GM19240 (cell line): ENCODE measurements around the gene ZSWIM8.
"Not testable (repeated sequence)": the region's sequence is repeated elsewhere in the genome, so short reads cannot be mapped to it uniquely, and the experiment has no call there.

Experiments used
- DNase-seq: peaks from one replicate; pipeline ENCODE4 v3.0.0; 2011; ENCODE audit warnings: low spot score; ENCODE audit not compliant: insufficient read length

Gene ZSWIM8

GRCh38 chr10:73814896-73815718 is 29.7 kb downstream of the ZSWIM8 start:
- DNase-seq, result no peak

DNA sequence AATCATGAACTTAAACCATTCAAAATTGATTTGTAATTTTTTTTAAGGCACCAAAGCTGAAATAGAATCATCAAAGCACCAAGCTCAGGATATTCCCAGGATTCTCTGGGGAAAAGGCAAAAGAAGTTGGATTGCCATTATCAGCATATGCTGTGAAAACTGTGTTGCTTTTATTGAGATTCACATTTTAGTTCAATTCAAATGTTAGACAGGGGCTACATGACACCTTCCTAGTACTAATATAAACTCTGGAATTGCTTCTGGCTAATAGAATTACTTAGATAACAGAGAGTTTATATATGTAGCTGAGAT is 30.3 kb downstream of the ZSWIM8 start:
- DNase-seq, result no peak

DNA sequence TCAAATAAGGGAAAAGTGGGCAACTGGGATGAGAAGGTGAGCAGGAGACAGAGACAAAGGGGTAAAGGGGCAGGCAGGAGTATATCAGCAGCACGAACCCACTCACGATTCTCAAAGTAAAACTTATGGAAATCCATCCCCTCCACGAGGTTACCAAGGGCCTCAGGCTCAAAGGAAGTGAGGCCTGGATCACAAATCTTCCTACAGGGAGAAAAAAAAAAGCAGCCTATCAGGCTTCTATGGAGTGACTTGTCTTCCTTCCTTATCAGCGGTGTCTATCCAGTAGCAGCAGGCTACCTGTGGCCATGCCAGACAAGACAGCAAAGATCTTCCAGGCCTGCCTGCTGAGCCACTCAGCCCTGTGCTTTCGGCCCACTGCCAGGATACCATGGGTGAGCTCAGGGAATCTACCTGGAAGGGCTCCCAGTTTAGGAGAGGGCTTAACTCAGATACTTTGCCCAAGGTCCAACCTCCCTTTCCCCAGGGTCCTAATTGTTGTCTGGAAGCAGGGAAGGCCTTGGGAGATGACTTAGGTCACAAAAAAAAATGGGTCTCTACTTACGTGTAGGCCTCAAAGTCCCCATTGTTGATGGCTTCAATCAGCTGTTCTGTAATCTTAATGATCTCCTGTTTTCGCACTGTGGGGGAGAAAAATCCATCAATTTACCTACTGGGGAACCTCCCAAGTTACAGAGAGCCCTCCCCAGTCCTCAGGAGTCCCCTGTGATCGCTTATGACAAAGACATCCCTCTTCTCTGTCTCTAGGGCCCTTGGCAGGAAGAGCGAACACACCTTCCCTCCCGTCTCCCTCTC is 31.7 kb downstream of the ZSWIM8 start:
- no peak for DNase-seq

DNA sequence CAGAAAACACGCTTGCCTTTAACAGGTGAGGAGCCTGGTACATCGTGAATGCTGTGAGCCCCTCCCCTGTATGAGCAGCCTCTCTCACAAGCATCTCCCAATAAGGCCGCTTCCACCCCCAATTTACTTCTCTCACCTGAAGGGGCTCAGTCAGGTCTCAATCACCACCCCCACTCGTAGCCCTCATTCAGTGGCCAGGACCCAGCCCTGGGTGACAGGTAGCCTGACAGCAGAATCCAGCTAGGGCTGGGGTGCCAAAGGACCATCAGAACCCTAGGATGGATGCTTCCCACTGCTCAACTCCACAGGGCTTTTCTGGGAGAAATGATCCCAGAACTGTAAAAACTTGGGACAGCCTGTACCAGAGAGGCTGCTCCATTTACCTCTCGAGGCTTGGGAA is 32.4 kb downstream of the ZSWIM8 start:
- no peak for DNase-seq

DNA sequence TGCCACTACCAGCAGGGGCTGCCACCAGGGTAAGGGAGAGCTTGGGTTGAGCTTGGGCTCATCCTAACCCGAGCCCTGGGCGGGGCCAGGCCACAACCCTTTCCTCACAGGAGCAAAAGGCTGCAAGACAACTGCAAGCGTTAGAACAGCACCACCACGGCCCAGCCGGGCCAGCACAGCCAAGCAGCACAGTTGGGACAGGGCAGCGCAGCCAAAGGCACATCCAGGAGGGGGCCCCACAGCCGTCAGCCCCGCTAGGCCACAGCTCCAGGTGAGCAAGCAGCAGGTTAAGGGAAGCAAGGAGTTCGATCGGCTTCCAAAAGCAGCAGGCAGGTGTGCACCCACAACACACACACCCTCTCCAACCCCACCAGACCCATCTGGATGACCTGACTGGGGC is 33.0 kb downstream of the ZSWIM8 start:
- no peak for DNase-seq

DNA sequence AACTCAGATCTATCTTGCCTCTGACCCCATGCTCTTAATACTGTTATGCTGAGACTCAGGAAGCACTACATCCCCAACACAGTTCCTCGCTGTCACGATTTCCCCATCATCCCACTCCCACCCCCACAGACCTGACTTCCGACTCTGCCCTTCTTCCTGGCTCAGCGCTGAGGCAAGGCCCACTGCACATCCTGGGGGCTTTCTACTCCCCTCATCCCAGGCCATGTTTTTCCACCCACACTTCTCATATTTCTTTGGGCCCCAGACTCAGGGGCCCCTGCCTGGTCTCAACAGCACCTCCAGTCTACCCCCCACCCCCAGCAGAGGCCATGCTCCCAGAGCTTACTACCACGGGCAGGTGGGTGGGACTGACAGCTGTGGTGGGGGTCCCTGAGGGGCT is 33.7 kb downstream of the ZSWIM8 start:
- no peak for DNase-seq

- DNase-seq, result no peak
Measured at GRCh38 chr10:73819513-73820093, 34.2 kb downstream of the ZSWIM8 start.

DNA sequence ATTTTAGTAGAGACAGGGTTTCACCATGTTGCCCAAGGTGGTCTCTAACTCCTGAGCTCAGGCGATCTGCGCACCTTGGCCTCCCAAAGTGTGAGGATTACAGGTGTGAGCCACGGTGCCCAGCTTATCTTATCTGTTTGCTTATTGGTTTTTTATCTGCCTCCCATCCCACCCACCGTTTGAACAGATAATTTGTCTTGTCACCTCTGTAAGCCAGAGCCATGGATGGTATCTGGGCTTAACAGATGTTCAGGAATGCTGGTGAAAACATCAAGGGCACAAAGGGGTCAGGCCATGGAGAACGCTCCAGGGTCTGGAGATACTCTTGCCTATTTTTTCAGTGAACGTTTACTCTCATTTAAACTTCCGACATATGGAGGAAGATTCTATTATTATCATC is 38.0 kb downstream of the ZSWIM8 start:
- DNase-seq, result no peak

DNA sequence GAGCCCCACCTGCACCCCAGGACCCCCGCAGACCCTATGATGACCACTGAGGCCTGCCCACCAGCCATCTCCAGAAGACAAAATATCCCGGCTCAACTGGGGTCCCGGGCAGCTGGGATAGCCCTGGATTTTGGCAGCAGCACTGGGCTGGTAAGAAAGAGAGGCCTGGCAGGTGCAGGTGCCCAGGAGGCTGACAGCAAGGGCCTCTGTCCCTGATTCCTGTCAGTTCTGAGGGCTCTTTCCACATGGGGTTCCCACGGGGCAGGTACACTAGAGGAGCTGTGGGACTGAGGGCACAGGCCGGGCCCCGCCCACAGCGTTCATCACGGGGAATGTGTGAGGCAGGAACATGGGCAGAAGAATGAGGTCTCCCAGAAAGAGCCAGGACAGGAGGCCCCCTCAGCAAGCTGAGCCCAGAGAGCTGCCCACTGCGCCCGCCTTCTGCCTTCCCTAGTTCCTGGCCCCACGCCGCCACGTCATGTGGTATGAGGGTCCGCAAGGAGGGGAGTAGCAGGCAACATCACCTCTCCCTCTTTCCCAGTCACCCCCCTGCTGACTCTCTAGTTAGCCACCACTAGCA is 38.8 kb downstream of the ZSWIM8 start:
- DNase-seq, result no peak

DNA sequence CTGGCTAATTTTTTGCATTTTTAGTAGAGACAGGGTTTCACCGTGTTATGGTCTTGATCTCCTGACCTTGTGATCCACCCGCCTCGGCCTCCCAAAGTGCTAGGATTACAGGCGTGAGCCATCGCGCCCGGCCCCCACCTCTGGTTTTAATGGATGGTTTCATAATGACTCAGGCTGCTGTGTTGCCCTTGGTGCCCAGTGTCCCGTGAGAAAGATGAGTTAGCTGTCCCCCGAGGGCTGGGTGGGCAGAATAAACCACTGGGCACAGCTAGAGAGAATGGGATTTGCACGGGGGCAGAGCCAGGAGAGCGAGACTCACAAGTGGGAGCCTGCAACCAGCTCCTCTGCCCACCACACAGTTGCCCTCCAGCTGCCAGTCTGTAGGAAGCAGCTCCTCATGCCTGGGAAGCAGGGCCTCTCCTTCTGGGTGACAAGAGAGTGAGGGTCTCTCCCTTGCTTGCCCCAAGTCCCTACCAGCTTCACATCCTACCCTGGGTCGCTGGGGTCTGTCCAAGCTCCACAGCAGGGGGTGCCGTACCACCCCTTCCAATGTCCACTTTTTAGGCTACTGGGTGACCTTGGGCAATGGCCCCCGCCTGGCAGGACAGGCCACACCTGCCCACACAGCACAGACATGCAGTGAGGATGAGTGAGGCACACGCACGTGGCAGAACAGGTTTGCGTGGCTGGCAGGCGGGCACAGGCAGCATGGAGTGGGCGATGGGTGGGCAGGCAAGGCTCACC is 42.1 kb downstream of the ZSWIM8 start:
- DNase-seq, result no peak

DNA sequence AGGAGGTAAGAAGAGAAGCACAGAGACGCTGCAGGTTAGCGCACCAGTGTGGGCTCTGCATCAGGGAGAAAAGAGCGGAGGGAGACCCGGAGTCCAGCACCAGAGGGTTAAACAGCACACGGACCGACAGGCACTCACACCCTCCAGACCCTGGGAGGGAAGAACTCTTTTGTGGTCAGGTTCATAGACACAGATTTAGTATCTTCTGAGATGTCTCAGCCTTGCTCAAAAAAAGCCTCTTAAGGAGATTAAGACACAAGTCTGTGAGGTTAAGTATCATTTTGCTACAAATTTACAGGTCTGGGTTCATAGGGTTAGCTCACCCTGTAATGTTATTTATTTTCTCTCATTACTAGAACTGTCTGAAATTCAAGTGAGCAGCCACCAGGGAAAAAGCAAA is 42.8 kb downstream of the ZSWIM8 start:
- no peak for DNase-seq

GRCh38 chr10:73829090-73829489 is 43.7 kb downstream of the ZSWIM8 start:
- not testable (repeated sequence) for DNase-seq

- no peak for DNase-seq
Measured at GRCh38 chr10:73836427-73836980, 51.1 kb downstream of the ZSWIM8 start.

- no peak for DNase-seq
Measured at GRCh38 chr10:73837072-73837471, 51.7 kb downstream of the ZSWIM8 start.

DNA sequence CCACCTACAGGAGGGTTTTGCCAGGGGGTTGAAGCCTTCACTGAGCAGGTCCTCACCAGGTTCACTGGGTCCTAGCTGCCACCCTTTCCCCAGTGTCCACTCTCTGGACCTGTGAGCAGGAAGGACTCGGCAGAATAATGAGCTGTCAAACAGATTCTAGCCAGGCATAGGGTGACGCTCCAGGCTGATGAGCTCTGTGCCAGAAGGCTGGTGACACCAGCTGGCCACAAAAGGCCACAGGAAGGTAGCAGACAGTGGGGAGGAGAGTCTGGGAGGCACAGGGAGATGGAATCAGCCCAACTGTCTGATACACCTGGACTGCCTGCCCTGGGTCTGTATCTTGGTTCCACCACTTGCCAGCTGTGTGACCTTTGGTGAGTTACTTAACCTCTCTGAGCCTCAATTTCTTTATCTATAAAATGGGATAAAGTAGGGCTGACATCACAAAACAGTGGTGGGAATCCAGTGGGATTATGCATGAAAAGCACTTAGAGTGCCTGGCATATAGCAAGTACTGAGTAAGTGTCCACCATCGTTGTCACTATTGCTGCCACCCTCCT is 52.7 kb downstream of the ZSWIM8 start:
- no peak for DNase-seq

GRCh38 chr10:73838827-73839226 is 53.4 kb downstream of the ZSWIM8 start:
- no peak for DNase-seq

DNA sequence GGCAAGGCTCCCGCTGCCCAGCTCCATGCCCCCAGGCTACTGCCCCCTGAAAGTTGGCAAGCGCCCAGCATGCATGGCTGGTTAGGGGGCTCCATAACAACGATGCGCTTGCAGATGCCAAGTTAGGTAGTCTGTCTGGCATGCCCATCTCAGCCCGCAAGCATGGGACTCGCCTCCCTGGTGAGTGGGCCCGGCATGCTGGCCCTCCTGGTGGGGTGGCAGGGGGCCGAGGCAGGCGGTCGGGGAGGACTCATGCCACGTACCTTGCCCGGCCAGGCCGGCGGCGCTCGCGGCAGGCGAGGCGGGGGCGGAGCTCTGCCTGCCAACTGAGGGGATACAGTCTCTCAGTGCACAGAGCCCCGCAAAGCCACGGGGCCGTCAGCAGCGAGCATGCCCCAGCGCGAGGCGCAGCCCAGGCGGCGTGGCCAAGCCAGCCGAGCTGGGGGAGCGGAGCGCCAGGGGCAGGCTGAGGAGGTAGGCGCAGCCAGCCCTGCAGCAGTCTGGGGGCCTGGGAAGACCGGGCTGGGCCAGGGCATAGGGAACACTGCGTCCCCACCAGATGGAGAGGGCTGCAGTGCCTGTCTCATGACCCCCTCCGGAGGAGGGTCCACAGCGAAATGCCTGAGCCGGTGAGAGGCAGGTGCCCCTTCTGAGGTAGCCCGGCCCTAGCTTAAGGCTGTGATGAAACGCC is 54.0 kb downstream of the ZSWIM8 start:
- no peak for DNase-seq

DNA sequence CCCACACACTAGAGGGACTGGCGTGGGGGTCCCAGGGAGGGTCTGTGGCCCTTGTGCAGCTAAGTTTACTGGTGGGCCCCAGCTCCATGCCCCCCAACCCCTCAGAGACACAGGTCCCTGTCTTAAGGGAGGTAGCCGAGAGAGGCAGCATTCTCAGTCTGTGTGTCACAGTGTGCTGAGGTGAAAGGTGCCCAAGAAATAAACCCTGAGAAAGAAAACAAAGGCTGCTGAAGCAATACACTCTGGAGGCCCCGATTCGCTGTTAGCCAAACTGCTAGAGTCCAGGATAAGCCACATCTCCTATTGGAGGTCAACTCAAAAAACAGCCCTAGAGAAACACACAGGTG is 54.6 kb downstream of the ZSWIM8 start:
- no peak for DNase-seq

- DNase-seq, result no peak
Measured at GRCh38 chr10:73840403-73841060, 55.1 kb downstream of the ZSWIM8 start.

DNA sequence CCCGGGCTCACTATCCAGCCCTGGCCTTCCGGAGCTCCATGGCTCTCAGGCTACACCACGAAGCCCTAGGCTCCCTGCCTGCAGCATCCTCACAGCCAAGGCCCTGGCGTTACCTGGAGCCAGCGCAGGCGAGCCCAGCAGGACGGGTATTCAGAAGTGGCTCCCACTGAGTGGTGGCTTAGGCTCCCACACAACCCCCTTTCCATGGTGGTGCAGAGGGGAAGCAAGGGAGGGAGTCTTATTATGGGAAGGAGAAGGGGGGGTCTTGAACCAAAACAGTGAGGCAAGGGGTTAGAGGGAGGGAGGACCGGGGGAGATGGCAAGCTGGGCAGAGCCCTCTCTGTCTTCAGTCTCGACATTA is 55.6 kb downstream of the ZSWIM8 start:
- DNase-seq, result no peak
